Kidney tubule cell (primary cell): ENCODE data around the gene GPC6.

Experiments used
- DNase-seq: peaks from one replicate; pipeline ENCODE4 v3.0.0-alpha.2; 2018; ENCODE audit warnings: low spot score

The GPC6 gene

GRCh38 chr13:93270769-93271742, 44.4 kb downstream of the GPC6 start:
- DNase-seq = peak; percentile 4

- no peak for DNase-seq
These were observed 53.4 kb downstream of the GPC6 start for GRCh38 chr13:93279982-93280381.

- no peak for DNase-seq
These were observed 54.1 kb downstream of the GPC6 start for GRCh38 chr13:93280688-93281087.

DNA sequence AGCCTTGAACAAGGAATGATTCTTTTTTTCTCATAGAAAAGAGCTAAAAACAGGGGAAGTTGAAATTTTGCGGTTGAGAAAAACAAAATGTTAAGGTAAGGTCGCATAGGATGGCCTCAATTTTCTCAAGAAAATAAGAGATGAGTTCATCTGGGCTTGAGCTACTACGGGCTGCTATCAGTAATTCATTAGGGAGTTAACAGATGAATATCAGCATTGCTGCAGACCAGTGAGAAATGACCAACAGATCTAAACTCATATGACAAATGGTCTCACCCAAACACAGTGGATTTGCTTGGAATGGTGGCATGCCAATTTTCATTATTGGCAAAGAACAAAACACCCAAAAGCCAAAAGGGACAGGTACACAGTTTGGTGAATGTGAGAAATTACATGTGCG, 56.6 kb downstream of the GPC6 start:
- no peak for DNase-seq

DNA sequence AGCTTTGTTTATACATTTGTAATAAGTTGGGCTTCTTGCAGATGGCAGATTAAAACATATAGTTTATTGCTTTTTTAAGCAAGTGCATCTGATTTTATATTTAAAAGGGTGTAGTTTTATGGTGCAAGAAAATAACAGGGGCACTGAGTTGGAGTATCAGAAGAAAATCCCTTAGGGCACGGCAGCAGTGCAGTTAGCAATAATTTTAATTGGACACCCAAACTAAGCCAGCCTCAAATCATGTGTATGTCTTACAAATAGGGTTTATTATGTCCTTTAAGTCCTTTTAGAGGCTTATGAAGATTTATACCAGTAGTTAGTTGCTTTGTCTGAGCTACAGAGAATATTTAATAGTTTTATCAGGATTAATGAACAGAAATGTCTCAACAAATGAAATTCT, 57.5 kb downstream of the GPC6 start:
- no peak for DNase-seq

DNA sequence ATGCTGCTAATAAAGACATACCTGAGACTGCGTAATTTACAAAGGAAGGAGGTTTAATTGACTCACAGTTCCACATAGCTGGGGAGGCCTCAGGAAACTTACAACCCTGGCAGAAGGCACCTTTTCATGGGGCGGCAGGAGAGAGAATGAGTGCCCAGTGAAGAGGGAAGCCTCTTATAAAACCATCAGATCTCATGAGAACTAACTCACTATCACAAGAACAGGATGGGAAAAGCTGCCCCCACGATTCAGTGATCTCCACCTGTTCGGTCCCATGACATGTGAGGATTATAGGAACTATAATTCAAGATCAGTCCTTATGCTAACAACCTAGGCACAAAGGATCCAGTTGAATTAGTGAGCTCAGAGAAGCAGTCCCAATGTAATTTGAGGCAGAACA, 59.4 kb downstream of the GPC6 start:
- DNase-seq = no peak

DNA sequence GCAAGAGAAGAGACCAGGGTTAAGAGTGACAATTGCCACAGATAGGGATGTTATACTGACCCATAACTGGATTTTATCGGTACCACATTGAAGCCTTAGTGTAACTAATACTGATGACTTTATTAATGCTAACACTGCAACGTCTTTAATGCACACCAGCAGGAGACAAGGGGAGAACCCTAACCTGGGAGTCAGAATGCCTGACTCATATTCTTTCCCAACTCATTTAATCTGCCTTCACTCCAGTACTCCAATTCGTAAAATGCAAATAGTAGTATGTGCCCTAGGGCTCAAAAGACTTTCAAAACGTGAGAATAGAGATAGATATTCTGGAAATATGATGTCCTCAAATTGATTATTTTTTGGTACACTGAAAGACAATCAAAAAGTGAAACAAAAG, 62.4 kb downstream of the GPC6 start:
- DNase-seq = no peak

GRCh38 chr13:93289842-93290241, 63.2 kb downstream of the GPC6 start:
- DNase-seq = peak; percentile 50

GRCh38 chr13:93290503-93290902, 63.9 kb downstream of the GPC6 start:
- no peak for DNase-seq

DNA sequence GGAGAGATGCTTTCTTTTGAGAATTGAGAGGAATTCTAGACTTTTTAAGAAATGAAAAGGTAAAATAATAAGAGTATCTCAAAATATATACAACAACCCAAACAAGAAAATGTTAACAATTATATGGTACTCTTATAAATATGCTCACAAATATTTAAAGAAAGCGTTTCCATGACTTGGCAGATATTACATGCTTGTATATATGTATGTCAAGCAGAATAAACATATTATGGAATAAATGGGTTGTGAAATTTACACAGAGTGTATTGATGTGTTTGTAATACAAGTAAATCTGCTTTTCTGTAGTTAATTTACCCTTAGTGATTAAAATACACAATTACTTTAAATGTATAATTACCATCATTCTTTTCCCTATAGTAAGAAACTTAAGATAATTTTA, 65.8 kb downstream of the GPC6 start:
- no peak for DNase-seq

GRCh38 chr13:93293710-93294109, 67.1 kb downstream of the GPC6 start:
- no peak for DNase-seq

DNA sequence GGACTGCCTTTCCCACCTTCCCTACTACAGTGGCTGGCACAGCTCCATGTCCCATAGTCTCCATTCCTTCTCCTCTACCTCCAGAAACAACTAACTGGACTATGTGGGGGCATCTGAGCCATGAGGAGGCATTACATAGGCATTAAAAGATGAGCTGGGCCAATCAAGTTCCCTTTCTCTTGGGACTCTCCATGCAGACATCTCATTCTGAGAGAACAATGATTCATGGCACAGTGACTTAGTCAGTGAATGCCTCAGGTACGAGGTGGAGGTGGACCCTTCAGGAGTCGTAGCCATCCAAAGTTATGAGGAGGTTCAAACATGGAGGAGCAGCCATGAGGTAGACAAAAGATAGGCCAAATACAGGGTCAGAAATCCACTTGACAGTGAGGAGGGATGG, 70.0 kb downstream of the GPC6 start:
- peak; percentile 72 for DNase-seq

- DNase-seq = no peak
These were observed 72.1 kb downstream of the GPC6 start for GRCh38 chr13:93298713-93299112.

GRCh38 chr13:93304134-93304533, 77.5 kb downstream of the GPC6 start:
- no peak for DNase-seq

GRCh38 chr13:93304868-93305613, 78.4 kb downstream of the GPC6 start:
- no peak for DNase-seq

GRCh38 chr13:93305886-93306285, 79.3 kb downstream of the GPC6 start:
- no peak for DNase-seq

GRCh38 chr13:93307136-93307535, 80.5 kb downstream of the GPC6 start:
- no peak for DNase-seq

DNA sequence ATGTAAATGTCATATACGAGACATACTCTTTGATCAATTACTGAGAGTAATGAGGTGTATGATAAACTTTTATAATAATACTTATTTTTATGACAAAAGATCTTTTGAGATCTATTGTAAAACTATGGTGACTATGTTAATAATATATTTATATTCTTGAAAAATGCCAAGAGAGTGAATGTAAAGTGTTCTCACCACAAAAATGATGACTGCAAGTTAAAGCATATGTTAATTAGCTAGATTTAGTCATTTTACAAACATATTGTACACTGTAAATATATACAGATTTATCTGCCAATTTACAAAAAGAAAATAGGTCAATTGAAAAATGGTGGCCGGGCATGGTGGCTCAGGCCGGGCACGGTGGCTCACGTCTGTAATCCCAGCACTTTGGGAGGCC, 81.0 kb downstream of the GPC6 start:
- DNase-seq = no peak

- DNase-seq = peak; percentile 87
These were observed 83.4 kb downstream of the GPC6 start for GRCh38 chr13:93309886-93310523.

- no peak for DNase-seq
These were observed 90.2 kb downstream of the GPC6 start for GRCh38 chr13:93316841-93317240.

DNA sequence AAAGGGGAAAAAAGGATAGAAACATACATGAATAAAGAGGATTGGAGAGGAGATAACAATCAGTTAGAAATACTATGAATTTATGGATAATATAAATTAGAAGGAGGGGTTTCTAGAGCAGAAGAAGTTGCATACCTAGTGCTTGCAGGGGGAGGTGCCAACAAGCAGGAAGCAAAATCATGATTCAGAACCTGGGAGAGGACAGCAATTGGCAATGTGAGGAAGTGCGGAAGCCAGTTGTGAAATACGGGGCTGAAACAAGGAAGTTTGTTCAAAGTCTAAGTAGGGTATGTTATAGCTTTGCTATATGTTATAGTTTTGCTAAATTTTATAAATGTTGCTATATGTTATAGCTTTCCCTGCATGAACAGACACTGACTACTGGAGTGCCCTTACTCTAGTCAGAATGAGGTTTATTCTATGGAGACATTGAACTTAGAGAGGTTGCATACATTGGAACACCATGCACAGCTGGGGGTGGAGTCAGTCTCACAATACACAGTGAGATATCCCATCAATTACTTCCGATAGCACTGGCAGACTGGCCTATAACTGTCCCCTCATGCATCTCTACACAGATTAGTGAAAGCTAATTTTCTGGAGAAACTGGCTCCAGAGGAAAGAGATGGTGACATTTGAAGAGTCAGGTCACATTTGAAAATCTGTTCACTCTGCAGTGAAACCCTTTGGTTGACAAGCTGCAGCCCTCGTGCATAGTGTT, 92.1 kb downstream of the GPC6 start:
- peak; percentile 37 for DNase-seq

DNA sequence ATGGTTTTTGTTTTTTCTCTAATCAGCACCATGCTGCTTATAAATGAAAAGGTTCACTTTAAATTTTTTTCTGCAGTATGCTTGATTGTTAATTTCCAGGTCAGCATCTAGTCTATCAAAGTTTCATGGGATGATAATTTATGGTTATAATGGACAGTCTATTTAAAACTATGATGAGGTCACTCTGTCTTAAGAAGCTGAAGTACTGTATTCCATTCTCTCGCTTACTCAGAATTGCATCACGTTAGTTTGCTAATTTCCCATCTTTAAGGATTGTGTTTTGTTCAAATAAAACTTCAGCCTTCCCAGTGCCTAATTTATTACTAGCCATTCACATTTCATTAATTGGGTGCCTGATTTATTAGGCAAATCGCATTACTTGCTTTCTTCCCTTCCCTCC, 94.3 kb downstream of the GPC6 start:
- DNase-seq = no peak
